WERI-Rb-1 (cell line): Measurements from ENCODE around the gene SIT1.

Experiments used
- DNase-seq: peaks from one replicate; pipeline ENCODE4 v3.0.0-alpha.2; 2020
- H3K27ac ChIP-seq: fragments of 250-450 bp; sonication (Bioruptor Pico); 2 replicates; pipeline ENCODE4 v1.5.1; 2020; ENCODE audit warnings: mild to moderate bottlenecking, moderate library complexity
- H3K27me3 ChIP-seq: fragments of 250-450 bp; sonication (Bioruptor Pico); 2 replicates; pipeline ENCODE4 v1.5.1; 2021; ENCODE audit warnings: mild to moderate bottlenecking, low read depth, moderate library complexity; ENCODE audit not compliant: insufficient read depth, severe bottlenecking
- H3K36me3 ChIP-seq: fragments of 250-450 bp; sonication (Bioruptor Pico); 2 replicates; pipeline ENCODE4 v1.5.1; 2020; ENCODE audit warnings: mild to moderate bottlenecking, moderate library complexity
- H3K4me3 ChIP-seq: 2 replicates; pipeline ENCODE4 v1.5.1; 2011; ENCODE audit warnings: low read depth, mild to moderate bottlenecking, control low read depth, low read length
- H3K9me3 ChIP-seq: fragments of 250-450 bp; sonication (Bioruptor Pico); 2 replicates; pipeline ENCODE4 v1.5.1; 2021; ENCODE audit warnings: mild to moderate bottlenecking, moderate library complexity; ENCODE audit not compliant: severe bottlenecking
- CTCF ChIP-seq: IDR thresholded peaks from 2 replicates; pipeline ENCODE4 v1.5.1; 2011; ENCODE audit warnings: low read depth, mild to moderate bottlenecking, control low read depth, inconsistent platforms, low read length

The SIT1 gene

GRCh38 chr9:35661756-35662350 lies 11.1 kb upstream of the SIT1 start:
- no peaks in the 10 kb centered on the region for H3K27me3 ChIP-seq
- peaks cover 34% of the 10 kb centered on the region for H3K36me3 ChIP-seq
- no peak for DNase-seq
- no peaks in the 10 kb centered on the region for H3K9me3 ChIP-seq
- TF ChIP-seq CTCF = no peak
- no peak overlapping the region for H3K27ac ChIP-seq
- no peak overlapping the region for H3K4me3 ChIP-seq

- Histone ChIP-seq H3K9me3 (no peaks in the 10 kb centered on the region), H3K4me3 (no peak overlapping the region), H3K27me3 (no peaks in the 10 kb centered on the region), H3K27ac (no peak overlapping the region), H3K36me3 (peaks cover 34% of the 10 kb centered on the region)
- DNase-seq = no peak
- TF ChIP-seq CTCF = peak; percentile 53
Measured at GRCh38 chr9:35660966-35661415, 10.3 kb upstream of the SIT1 start.

GRCh38 chr9:35659340-35659739 lies 8.6 kb upstream of the SIT1 start:
- H3K36me3 ChIP-seq = peaks cover 34% of the 10 kb centered on the region
- no peak for TF ChIP-seq CTCF
- no peaks in the 10 kb centered on the region for H3K27me3 ChIP-seq
- H3K9me3 ChIP-seq = no peaks in the 10 kb centered on the region
- no peak overlapping the region for H3K27ac ChIP-seq
- H3K4me3 ChIP-seq = no peak overlapping the region
- DNase-seq = no peak

- peak; percentile 28 for DNase-seq
- no peaks in the 10 kb centered on the region for H3K27me3 ChIP-seq
- H3K9me3 ChIP-seq = no peaks in the 10 kb centered on the region
- H3K27ac ChIP-seq = peak overlapping the region; percentile 98
- no peak for TF ChIP-seq CTCF
- H3K4me3 ChIP-seq = peak overlapping the region; percentile 80
- H3K36me3 ChIP-seq = peaks cover 34% of the 10 kb centered on the region
Measured at GRCh38 chr9:35658968-35659220, 8.2 kb upstream of the SIT1 start.

GRCh38 chr9:35658137-35658967 lies 7.6 kb upstream of the SIT1 start, which contains the start of gene CCDC107:
Gene CCDC107, plus strand, starts transcription at chr9:35658292. Its CDS starts 88 bp downstream, at chr9:35658380.
- Histone ChIP-seq H3K9me3 (no peaks in the 10 kb centered on the region), H3K36me3 (peaks cover 34% of the 10 kb centered on the region), H3K27ac (peak within 1 kb of the TSS; percentile 98), H3K27me3 (no peaks in the 10 kb centered on the region), H3K4me3 (peak within 1 kb of the TSS; percentile 80)
- TF ChIP-seq CTCF = peak; percentile 77
- peak; percentile 81 for DNase-seq
